HEK293 (cell line): ENCODE results near the gene AKR1C8.

ENCODE experiments used
- CTCF ChIA-PET: fragments of 350-600 bp; formaldehyde crosslinking; extraction: SDS; loops from one replicate; lab custom pipeline; 2021; ENCODE audit warnings: antibody characterized with exemption; lab: Yijun Ruan, JAX
- POLR2A ChIA-PET: fragments of 300-600 bp; formaldehyde crosslinking; extraction: SDS; loops from one replicate; lab custom pipeline; 2020; ENCODE audit warnings: antibody characterized with exemption, inconsistent platforms; lab: Yijun Ruan, JAX
- H3K27ac ChIP-seq: fragments of 200-500 bp; sonication (Bioruptor generic); 2 replicates; pipeline ENCODE4 v1.5.1; 2014; ENCODE audit warnings: low read depth, low read length, control low read depth, inconsistent platforms; ENCODE audit errors: extremely low read depth
- H3K36me3 ChIP-seq, 2 experiments: fragments of 200-500 bp in 1 of 2; sonication (Bioruptor generic) in 1 of 2; 1 replicate in 1 of 2; 2 replicates in 1 of 2; pipeline ENCODE4 v1.5.1; 2014 to 2017; ENCODE audit warnings: inconsistent platforms in 2 of 2, low read length in 2 of 2; ENCODE audit not compliant: control insufficient read depth in 2 of 2, insufficient read depth in 1 of 2
- H3K4me1 ChIP-seq: fragments of 200-500 bp; sonication (Bioruptor generic); 2 replicates; pipeline ENCODE4 v1.5.1; 2014; ENCODE audit warnings: mild to moderate bottlenecking, low read length, inconsistent platforms; ENCODE audit not compliant: control insufficient read depth, insufficient read depth
- H3K4me3 ChIP-seq: 2 replicates; pipeline ENCODE4 v1.5.1; 2011; ENCODE audit warnings: low read depth, mild to moderate bottlenecking, control low read depth, low read length, moderate library complexity
- H3K9me3 ChIP-seq: fragments of 200-500 bp; sonication (Bioruptor generic); 2 replicates; pipeline ENCODE4 v1.5.1; 2014; ENCODE audit warnings: low read depth, low read length, inconsistent platforms; ENCODE audit not compliant: control insufficient read depth, insufficient read depth
- BCL6B ChIP-seq: fragments of 450-650 bp; formaldehyde crosslinking; IDR thresholded peaks from 2 replicates; pipeline ENCODE4 v1.5.1; 2017; ENCODE audit warnings: missing biosample characterization, missing genetic modification characterization
- HOXD13 ChIP-seq: sonication (generic); formaldehyde crosslinking; IDR thresholded peaks from 2 replicates; pipeline ENCODE4 v1.8.0; 2022; ENCODE audit warnings: missing genetic modification reagents, borderline replicate concordance
- IKZF3 ChIP-seq: fragments of 450-650 bp; IDR thresholded peaks from 2 replicates; pipeline ENCODE4 v1.5.0; 2018; ENCODE audit warnings: missing biosample characterization, mild to moderate bottlenecking, missing genetic modification characterization, moderate library complexity
- PRDM1 ChIP-seq: fragments of 450-650 bp; formaldehyde crosslinking; IDR thresholded peaks from 2 replicates; pipeline ENCODE4; 2016; ENCODE audit warnings: missing biosample characterization, missing genetic modification characterization
- ZBTB44 ChIP-seq: fragments of 450-650 bp; IDR thresholded peaks from 2 replicates; pipeline ENCODE4 v1.5.1; 2018; ENCODE audit warnings: missing biosample characterization, mild to moderate bottlenecking, missing genetic modification characterization
- ZNF133 ChIP-seq: fragments of 450-650 bp; formaldehyde crosslinking; IDR thresholded peaks from 2 replicates; pipeline ENCODE4 v1.5.1; 2016; ENCODE audit warnings: missing biosample characterization, missing genetic modification characterization
- ZNF146 ChIP-seq: fragments of 450-650 bp; formaldehyde crosslinking; IDR thresholded peaks from 2 replicates; pipeline ENCODE4 v1.5.1; 2016; ENCODE audit warnings: missing biosample characterization, missing genetic modification characterization
- ZNF248 ChIP-seq: fragments of 450-650 bp; formaldehyde crosslinking; IDR thresholded peaks from 2 replicates; pipeline ENCODE4 v1.5.1; 2017; ENCODE audit warnings: missing biosample characterization, missing genetic modification characterization
- ZNF362 ChIP-seq: fragments of 450-650 bp; formaldehyde crosslinking; IDR thresholded peaks from 2 replicates; pipeline ENCODE4 v1.5.1; 2016; ENCODE audit warnings: missing biosample characterization, missing genetic modification characterization
- ZNF366 ChIP-seq: fragments of 450-650 bp; formaldehyde crosslinking; conservative IDR thresholded peaks from 2 replicates; pipeline ENCODE4 v1.5.1; 2016; ENCODE audit warnings: missing biosample characterization, missing genetic modification characterization
- ZNF549 ChIP-seq: fragments of 450-650 bp; IDR thresholded peaks from 2 replicates; pipeline ENCODE4 v1.5.1; 2018; ENCODE audit warnings: missing biosample characterization, missing genetic modification characterization, mild to moderate bottlenecking, inconsistent platforms, moderate library complexity
- ZNF555 ChIP-seq: fragments of 450-650 bp; formaldehyde crosslinking; conservative IDR thresholded peaks from 2 replicates; pipeline ENCODE4 v1.5.1; 2017; ENCODE audit warnings: missing biosample characterization, mild to moderate bottlenecking, missing genetic modification characterization, inconsistent platforms
- ZNF580 ChIP-seq: fragments of 450-650 bp; formaldehyde crosslinking; IDR thresholded peaks from 2 replicates; pipeline ENCODE4 v1.5.1; 2016; ENCODE audit warnings: missing biosample characterization, missing genetic modification characterization
- ZNF610 ChIP-seq: fragments of 450-650 bp; formaldehyde crosslinking; IDR thresholded peaks from 2 replicates; pipeline ENCODE4 v1.5.1; 2016; ENCODE audit warnings: missing biosample characterization, missing genetic modification characterization, borderline replicate concordance
- ZNF645 ChIP-seq: fragments of 450-650 bp; formaldehyde crosslinking; IDR thresholded peaks from 2 replicates; pipeline ENCODE4; 2016; ENCODE audit warnings: missing biosample characterization, missing genetic modification characterization
- ZSCAN18 ChIP-seq: fragments of 450-650 bp; formaldehyde crosslinking; IDR thresholded peaks from 2 replicates; pipeline ENCODE4 v1.5.1; 2016; ENCODE audit warnings: missing biosample characterization, missing genetic modification characterization

Gene AKR1C8

GRCh38 chr10:5125315-5126044, 59.5 kb downstream of the AKR1C8 start (continued):
- no peak for TF ChIP-seq ZNF549
- TF ChIP-seq, all 188 proteins: peak for 0

- Histone ChIP-seq H3K27ac (no peak overlapping the region), H3K4me1 (no peaks in the 10 kb centered on the region), H3K36me3 (no peaks in the 10 kb centered on the region), H3K4me3 (no peak overlapping the region), H3K9me3 (no peaks in the 10 kb centered on the region)
- POLR2A ChIA-PET: no interaction called here
- CTCF ChIA-PET: interaction anchor here (0.6 kb wide), 1 partner anchor 30 kb away, joined by 4 read pairs; the partner anchor contains the start of gene AKR1C3
- no peak for TF ChIP-seq ZNF146 (tag by site-specific recombination)
- TF ChIP-seq BCL6B (tag by site-specific recombination): no peak
- TF ChIP-seq ZNF555 (tag by site-specific recombination): no peak
- TF ChIP-seq ZNF610 (tag by site-specific recombination): no peak
- no peak for TF ChIP-seq ZSCAN18 (tag by site-specific recombination)
- TF ChIP-seq ZNF580 (tag by site-specific recombination): no peak
- TF ChIP-seq ZNF366 (tag by site-specific recombination): no peak
- TF ChIP-seq IKZF3 (tag by site-specific recombination): no peak
- no peak for TF ChIP-seq PRDM1 (tag by site-specific recombination)
- TF ChIP-seq ZNF133 (tag by site-specific recombination): no peak
- TF ChIP-seq ZNF645 (tag by site-specific recombination): no peak
- TF ChIP-seq HOXD13 (CRISPR knock-in tag): no peak
- TF ChIP-seq ZNF248 (tag by site-specific recombination): no peak
- TF ChIP-seq ZNF362 (tag by site-specific recombination): no peak
- no peak for TF ChIP-seq ZBTB44 (tag by site-specific recombination)
These were observed 61.1 kb downstream of the AKR1C8 start for GRCh38 chr10:5123886-5124285.
